A204.1 (cell line): ENCODE results near the gene UBAC1.

Source experiments
- FAIRE-seq: peaks from 2 replicates; lab custom pipeline; 2012; peaks lifted over from hg19 to GRCh38; lab: Jason Lieb, UNC

Gene UBAC1

DNA sequence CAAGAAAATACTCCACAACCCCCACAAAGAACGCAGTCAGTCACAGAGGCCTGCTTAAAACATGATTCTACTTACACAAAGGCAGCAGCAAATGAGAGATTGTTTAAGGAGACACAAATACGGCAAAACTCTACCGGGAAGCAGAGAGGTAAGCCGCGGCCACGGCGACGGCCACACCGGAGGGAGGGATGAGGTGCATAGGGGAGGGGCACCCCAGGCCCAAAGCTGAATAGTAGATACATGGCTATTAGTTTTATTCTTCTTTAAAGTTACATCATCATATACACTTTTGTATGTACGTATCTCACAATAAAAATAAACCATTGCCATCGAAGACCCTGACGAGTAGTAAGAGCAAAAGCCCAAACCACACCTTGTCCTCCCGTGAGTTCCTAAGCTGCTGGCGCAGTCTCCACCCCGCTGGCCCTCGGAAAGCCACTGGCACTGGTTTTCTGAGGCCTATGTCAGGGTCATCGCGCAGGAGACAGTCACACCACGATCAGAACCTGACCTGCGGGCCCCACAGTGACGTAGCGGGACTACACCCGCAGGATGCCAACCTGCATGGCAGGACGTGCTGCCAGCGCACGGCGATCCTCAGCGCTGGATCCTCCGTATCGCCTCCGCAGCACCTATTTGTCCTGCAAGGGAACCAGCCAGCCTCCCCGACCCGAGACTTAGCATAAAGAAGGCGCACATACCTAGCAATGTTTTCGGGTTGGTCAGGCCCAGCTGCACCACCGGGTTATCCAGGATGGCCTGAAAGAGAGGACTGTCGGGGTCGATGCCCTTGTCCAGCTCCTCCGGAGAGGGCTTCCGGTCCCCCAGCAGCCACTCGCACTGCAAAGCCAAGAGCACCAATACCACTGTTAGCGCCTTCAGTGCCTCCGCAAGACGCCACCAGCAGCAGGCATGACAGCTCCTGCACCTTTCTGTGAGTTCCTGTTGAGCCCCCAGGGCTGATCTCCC, 23.4 kb downstream of the UBAC1 start:
- FAIRE-seq = no peak

DNA sequence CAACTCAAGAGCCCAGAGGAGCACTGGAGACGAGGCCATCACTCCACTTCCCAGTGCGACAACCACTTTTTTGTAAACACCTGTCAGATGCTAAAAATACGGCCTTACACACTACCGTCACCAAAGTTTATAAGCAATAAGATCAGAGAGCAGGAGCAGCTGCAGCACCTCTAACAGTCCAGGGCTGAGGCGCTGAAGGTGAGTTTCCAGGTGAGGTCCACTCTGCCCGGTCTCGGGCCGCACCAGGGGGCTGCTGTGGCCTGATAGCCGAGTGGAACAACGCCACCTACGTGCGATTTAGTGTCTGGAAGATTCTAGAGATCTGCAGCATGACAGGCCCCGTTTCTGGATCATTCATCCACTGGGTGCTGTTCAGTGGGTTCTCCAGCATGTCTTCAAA, 28.1 kb downstream of the UBAC1 start:
- no peak for FAIRE-seq

DNA sequence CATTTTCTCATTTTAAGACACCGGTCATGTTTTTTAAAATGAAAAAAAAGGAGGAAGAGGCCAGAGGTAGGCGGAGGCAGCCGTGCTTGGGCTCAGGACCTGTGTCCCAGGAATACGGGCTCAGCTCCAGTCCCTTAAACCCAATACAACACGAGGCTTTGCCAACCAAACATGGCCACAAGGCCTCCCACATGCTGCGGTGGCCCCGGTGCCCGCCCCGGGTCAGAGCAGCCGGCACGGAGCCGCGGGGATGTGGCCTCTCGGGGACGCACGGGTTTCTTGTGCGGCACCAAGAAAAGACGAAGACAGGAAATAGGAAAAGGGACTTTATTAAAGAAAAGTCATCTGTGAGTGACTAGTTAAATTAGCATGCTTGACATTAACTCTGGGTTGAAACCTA, 28.5 kb downstream of the UBAC1 start:
- FAIRE-seq = no peak

DNA sequence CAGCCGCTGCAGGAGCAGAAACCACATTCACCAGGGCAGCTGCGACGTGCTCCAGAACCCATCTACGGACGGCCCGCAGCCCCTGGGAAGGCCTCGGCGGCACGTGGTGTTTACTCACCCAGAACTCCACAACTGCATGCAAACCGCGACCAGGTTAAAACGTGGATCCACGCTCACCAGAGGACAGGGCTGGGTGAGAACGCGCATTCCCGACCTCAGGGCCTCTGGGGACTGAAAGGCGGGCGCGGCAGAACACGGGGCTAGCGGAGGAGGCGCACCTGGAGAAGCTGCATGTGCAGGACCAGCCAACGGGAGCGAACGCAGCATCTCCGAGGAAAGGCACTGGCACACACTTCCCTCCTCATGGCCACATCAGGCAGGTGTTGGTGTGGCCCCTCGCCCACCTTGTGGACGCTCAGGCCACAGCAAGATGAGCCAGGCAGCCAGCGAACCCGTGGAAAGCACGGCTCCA, 29.8 kb downstream of the UBAC1 start:
- FAIRE-seq = no peak

DNA sequence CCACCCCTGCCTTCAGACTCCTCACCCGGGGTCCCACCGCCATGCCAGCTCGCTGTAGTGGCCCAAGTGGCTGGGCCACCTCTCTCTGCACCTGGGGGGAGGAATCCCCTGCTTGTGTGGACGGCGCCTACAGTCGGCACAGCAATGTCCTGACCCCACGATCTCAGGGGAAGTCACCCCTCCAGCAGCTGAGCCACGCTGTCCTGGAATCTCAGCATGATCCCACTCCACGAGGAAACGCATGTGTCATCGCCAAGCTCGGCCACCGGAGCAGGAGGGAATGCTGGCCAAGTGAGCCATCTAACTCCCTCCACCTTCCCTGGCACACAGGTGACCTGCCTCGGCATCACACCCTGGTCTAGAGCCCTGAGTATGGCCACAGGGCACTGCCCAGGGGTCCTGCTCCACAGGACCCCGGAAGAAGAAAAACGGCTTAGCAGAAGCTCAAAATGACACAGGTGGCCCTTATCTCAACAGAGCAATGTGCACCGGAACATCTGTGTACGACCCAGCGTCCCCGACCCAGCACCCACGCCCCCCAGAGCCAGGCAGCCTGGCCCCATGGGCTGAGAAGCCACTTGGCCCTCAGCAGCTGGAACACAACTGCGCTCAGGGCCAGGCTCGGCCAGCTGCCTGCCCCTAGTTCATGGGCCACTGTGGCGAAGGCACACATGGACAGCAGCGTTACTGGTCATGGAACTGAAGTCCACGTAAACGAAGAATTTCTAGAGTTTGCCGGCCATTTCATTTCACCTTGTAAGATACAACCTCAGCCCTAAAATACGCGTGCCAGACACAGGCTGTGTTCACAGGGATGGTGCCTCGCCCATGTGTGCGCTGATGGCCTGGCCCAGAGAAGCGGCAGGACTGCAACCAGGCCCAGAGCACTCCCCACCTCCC, 30.5 kb downstream of the UBAC1 start:
- no peak for FAIRE-seq

DNA sequence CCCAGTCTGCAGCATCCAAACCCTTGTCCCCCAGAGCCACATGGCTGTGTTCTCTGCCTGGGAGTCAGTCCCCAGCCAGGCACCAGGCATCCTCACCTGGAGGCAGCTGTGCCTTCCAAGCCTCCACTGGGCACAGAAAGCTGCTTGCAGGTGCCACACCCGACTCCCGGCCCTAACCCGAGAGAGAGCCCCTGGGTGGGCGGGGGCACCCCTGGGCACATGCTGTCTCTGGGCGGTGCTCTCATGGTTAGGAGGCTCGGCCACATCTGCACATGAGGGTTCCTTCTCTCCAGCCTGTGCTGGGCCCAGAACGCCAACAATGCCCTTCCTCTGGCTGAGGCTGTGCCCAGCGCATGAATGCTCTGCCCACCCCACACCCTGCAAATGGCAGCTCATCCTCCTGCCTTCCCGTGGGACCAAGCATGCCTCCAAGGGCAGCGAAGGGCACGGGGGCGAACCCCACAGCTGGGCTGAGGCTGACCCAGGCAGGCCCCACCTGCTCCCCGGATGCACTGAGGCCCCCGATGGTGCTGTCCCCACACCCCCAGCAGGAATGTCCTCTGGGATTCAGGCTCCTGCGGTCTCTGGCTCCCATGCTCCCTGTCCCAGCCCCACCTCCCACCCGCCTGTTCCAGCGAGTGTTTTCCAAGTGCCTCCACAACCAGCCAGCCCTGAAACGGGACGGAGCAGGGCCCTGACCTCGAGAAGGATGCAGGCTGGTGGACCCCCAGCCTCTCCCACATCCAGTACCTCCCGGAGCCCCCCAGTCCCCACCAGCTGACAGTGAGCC, 31.3 kb downstream of the UBAC1 start:
- FAIRE-seq = no peak

DNA sequence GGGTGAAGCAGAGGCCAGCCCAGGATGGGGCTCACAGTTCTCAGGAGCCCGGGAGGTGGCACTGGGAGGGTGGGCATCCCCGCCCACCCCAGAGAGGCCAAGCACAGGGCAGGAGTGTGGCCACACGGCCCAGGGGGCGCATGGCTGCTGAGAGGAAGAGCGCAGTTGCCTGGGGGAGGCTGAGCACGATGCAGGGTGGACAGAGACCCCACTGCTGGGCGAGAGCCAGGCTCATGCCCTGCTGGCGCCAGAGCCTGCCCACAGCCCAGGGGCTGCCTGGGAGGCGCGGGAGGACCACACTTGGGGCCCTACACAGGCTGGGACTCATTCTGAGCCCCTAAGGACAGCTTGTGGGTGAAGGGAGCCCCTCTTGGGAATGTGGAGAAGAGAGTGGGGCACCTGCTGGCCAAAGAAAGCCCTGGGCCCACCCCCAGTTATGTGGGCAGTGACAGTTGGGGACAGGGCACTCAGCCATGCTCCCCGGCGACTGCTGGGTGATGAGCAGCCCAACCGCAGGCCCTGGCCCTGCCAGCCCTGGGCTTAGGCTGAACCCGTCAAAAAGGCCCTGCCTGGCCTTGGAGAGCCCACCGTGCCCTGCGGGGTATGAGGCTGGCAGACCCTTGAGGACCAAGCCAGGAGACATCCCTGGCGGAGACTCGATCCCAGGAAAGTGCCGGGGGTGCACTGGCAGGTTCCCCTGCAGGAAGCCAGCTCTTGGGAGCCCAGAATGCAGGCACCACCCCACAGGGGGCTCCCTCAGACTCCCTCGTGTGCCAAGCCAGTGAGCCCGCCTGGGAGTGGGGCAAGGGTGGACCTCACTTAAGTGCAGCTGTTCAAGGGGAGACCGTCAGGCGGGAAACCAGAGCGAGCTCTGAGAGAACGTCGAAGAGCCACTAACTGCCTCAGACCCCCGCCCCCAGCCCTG, 32.2 kb downstream of the UBAC1 start:
- FAIRE-seq = no peak

DNA sequence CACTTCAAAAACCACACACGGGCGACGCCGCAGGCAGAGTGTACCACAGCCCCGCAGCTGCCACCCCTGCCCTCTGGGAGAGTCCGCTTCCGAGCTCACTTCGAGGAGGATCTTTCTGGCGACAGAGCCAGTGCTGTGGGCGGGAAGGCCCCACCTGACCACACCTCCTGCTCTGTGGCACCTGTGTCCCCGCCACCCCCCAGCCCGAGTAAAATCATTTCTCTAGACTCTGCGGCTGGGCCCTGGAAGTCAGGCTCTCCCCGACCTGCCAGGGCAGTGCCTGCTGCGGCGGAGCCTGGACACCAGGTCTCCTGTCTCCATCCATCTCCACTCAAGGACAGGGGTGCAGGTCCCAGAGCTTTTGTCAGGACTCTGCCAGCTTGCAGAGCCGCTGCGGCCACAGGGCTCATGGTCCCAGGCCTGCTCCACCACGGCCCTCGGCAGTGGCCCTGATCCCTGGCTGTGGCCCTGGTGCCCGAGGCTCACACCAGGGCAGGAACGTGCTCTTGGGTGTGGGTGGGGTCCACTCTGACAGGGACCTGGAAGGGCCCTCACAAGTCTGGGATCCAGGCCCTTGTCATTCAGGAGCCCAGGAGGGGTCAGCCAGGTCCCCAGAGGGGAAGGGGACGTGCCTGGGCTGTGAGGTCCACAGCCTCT, 33.0 kb downstream of the UBAC1 start:
- FAIRE-seq = no peak

DNA sequence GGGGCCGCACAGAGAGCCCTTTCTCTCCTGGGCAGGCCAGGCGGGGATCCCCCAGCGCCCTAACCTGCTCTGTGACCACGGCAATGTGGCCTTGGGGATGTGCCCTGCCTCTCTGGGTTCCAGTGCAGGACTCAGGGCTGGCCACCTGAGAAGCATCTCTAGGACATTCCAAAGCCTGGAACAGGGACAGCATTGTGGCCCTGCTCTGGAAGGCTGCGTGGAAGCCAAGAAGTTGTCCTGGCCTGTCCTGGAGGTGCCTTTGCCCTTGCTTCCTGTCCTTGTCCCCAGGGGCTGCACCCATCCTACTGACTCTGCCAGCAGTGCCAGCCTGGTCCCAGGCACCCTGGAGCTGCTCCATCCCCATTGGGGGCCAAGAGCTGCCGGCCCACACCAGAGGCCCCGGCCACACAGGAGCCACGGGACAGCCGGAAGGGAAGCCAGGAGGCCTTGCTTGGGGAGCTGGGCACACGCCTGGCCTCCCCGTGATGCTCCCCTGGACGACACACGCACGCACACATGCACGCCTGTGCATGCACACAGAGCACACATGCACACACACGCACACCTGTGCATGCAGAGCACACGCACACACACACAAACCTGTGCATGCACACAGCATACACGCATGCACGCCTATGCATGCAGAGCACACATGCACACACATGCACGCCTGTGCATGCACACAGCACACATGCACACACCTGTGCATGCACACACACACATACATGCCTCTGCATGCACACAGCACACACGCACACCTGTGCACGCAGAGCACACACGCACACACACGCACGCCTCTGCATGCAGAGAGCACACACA, 33.8 kb downstream of the UBAC1 start:
- no peak for FAIRE-seq

DNA sequence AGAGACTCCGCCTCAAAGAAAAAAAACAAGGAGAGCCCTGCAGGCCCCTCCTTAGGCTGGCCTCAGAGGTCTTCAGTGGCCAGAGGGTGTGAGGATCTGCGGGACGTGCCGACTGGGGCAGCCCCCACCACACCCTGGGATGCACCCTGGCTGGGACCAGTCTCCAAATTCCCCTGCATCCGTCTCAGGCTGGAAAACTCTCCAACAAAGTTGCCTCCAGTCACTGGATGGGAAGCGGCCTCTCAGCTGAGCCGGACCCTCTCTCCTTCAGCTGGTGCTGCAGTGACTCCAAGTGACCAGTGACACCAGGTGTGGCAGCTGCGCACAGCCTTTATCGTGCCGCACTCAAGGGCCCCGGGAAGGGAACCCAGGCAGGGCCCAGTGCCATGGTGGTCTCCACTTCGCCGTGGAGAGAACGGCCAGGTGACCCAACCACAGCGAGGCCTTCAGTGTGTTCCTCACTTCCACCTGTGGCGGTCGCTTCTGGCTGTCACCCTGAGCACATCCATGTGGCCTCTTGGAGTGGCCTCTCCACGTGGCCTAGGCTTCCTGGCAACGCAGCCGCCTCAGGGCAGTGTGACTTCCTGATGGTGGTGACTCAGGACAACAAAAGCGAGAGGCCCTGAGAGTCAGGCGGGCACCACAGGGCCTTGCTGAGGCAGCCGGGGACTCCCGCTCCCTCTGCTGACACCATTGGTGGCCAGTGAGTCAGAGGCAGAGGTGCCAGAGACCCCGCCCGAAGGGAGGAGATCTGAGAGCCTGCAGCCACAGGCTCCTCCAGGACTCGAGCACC, 34.6 kb downstream of the UBAC1 start:
- no peak for FAIRE-seq

DNA sequence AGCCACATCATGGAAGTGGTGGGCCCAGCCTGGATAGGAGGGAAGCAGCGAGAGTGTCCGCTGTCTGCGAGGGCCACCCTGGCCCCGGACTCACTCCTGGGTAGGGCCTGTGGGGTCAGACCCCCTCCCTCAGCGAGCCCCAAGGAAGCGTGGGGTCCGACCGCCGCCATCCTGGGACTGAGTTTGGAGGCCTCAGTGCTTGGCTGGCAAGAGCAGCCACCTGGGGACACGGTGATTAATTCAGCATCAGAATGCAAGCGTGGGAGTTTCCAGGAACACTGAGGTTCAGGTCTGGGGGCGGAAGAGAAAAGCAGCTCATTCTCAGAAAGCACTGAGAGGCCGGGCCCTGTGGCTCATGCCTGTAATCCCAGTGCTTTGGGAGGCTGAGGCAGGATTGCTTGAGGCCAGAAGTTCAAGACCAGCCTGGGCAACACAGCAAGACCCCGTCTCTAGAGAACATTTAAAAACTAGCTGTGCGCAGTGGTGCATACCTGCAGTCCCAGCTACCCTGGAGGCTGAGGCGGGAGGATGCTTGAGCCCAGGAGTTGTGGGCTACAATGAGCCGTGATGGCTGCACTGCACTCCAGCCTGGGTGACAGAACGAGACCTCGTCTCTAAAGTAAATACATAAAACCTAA, 35.6 kb downstream of the UBAC1 start:
- no peak for FAIRE-seq

DNA sequence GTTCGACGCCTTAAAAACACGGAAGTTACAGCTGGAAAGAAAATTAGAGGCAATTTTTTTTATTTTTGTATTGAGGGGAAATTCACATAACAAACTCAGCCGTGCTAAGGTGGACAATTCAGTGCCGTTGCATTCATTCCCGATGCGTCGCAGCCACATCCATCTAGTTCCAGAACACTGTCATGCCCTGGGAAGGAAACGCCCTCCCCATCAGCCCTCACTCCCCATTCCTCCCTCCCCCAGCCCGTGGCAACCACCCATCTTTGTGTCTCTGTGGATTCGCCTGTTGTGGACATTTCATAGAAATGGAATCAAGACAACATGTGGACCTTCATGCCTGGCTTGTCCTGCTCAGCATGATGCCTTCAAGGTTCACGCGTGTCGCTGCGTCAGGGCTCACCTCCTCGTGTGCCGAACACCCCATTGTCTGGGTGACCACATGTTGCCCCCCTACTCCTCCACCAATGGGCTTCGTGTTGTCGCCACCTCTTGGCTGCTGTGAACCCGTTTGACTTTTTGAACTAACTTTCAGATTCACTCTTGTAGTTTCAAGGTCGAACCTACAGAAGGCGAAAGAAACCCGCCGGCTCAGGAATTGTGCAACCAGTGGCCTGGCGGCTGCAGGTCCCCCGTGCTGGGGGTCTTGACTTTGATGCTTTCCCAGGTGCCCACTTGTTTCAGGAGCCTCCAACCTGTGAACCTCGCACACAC, 36.4 kb downstream of the UBAC1 start:
- FAIRE-seq = no peak

DNA sequence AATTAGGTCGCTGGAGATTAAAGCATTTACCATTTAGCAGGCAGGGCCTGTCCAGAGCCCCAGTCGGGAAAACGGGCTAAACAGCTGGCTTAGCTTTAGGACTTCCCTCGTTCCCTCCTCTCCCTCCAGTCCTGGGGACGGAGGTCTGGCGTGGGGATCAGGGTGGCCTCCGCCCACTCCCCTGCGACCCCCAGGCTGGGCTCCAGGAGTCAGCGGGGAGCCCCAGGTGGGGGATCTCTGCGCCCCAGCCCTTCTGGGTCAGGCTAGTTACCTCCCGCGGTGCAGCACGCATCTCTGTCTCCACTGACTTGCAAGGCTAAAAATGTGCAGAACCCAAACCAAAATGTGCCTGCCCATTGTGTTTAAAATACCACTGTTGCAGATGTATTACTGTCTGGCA, 37.7 kb downstream of the UBAC1 start:
- no peak for FAIRE-seq

DNA sequence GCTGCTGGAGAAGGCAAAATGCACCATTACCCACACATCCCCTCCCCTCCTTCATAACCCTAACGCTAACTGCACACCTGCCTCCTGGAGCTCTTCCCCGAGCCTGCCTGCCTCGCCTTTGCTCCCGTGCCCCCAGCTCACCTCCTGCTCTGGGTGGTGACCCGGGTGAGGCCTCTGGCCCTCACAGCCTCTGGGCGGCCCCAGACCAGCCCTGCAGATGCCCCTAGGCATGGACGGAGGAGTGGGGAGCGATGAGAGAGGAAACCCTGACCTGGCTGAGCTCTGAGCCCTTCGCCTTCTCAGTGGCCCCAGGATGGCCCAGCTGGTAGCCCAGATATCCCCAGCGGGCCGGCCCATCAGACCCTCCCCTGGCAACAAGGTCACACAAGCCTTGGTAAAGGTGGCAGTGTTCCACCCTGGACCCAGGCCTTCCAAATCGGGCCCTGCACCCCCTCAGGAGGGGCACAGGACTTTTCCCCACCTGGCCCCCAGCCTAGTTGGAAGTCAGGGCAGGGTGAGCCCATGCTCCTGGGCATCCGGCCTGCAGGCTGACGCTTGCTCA, 39.3 kb downstream of the UBAC1 start:
- FAIRE-seq = no peak

DNA sequence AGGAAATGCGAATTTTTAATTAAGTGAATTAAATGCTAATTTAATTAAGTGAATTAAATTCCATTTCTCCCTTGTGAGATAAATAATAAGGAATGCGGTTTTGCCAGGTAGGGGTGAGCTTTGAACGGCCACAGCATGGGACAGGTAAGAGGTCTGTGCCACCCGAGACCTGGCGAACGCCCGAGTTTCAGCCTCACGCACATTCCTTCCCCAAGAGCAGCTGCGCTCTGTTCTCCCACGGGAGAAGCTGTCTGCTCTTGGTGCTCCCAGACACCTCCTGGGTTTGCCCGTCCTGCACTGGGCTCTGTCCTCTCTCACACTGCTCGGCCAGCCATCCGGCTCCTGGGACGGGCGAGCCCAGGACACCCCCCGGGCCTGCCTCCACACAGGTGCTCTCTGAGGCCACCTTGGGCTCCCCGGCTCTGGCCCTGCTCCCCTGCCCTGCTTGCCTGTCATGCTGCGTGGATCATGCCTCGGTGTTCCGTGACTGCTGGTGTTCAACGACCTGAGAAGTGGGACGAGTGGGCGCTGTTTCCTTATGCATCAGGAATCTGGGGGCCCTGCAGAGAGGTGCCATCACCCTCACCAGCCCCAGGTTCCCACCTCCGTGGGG, 40.1 kb downstream of the UBAC1 start:
- no peak for FAIRE-seq

DNA sequence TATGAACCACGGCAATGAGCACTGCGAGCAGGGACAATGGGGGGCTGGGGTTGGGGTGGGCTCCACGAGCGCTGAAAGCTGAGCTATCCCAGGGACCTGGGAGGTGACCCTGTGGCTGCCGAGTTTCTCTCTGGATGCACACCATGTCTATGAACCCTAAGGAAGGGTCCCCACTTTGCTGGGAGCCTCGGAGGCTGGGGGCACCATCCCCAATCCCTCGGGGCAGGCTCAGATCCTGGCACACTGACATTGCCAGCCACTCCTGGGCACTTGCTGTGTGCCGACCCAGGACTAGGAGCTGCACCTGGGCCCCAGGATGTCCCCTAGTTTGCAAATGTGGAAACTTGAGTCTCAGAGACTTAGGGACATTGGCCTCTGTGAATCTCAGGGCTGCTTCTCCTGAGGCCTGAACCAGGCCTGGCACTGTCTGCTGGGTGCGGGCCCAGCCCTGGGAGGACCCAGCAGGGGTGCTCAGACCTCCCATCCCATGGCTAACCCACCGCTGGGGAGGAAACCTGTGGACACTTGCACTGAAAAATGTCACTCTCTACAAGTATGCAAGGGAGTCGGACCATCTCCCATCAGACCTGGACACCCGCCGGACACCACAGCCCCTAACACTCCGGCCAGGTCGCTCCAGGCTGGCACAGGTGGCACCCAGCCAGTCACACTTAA, 40.8 kb downstream of the UBAC1 start:
- FAIRE-seq = no peak
